HEK293 (cell line): ENCODE measurements around the gene TMEM138.

Source experiments
- CTCF ChIA-PET: fragments of 350-600 bp; formaldehyde crosslinking; extraction: SDS; loops from one replicate; lab custom pipeline; 2021; ENCODE audit warnings: antibody characterized with exemption; lab: Yijun Ruan, JAX
- POLR2A ChIA-PET: fragments of 300-600 bp; formaldehyde crosslinking; extraction: SDS; loops from one replicate; lab custom pipeline; 2020; ENCODE audit warnings: antibody characterized with exemption, inconsistent platforms; lab: Yijun Ruan, JAX
- H3K27ac ChIP-seq: fragments of 200-500 bp; sonication (Bioruptor generic); 2 replicates; pipeline ENCODE4 v1.5.1; 2014; ENCODE audit warnings: low read depth, low read length, control low read depth, inconsistent platforms; ENCODE audit errors: extremely low read depth
- H3K36me3 ChIP-seq, 2 experiments: fragments of 200-500 bp in 1 of 2; sonication (Bioruptor generic) in 1 of 2; 1 replicate in 1 of 2; 2 replicates in 1 of 2; pipeline ENCODE4 v1.5.1; 2014 to 2017; ENCODE audit warnings: inconsistent platforms in 2 of 2, low read length in 2 of 2; ENCODE audit not compliant: control insufficient read depth in 2 of 2, insufficient read depth in 1 of 2
- H3K4me1 ChIP-seq: fragments of 200-500 bp; sonication (Bioruptor generic); 2 replicates; pipeline ENCODE4 v1.5.1; 2014; ENCODE audit warnings: mild to moderate bottlenecking, low read length, inconsistent platforms; ENCODE audit not compliant: control insufficient read depth, insufficient read depth
- H3K4me3 ChIP-seq: 2 replicates; pipeline ENCODE4 v1.5.1; 2011; ENCODE audit warnings: low read depth, mild to moderate bottlenecking, control low read depth, low read length, moderate library complexity
- H3K9me3 ChIP-seq: fragments of 200-500 bp; sonication (Bioruptor generic); 2 replicates; pipeline ENCODE4 v1.5.1; 2014; ENCODE audit warnings: low read depth, low read length, inconsistent platforms; ENCODE audit not compliant: control insufficient read depth, insufficient read depth
- BCL11B ChIP-seq: fragments of 450-650 bp; formaldehyde crosslinking; IDR thresholded peaks from 2 replicates; pipeline ENCODE4 v1.5.1; 2016; ENCODE audit warnings: low read depth, missing biosample characterization, missing genetic modification characterization
- KLF8 ChIP-seq: fragments of 450-650 bp; formaldehyde crosslinking; IDR thresholded peaks from 2 replicates; pipeline ENCODE4 v1.5.1; 2016; ENCODE audit warnings: missing biosample characterization, missing genetic modification characterization
- MYNN ChIP-seq: fragments of 450-650 bp; formaldehyde crosslinking; IDR thresholded peaks from 2 replicates; pipeline ENCODE4 v1.5.1; 2016; ENCODE audit warnings: missing biosample characterization, missing genetic modification characterization, borderline replicate concordance
- SETDB1 ChIP-seq: IDR thresholded peaks from one replicate; pipeline ENCODE4 v1.6.1; 2017; ENCODE audit warnings: mild to moderate bottlenecking, low read length, moderate library complexity, mixed read lengths; ENCODE audit not compliant: insufficient read length
- SP2 ChIP-seq: fragments of 450-650 bp; formaldehyde crosslinking; IDR thresholded peaks from 2 replicates; pipeline ENCODE4 v1.5.1; 2016; ENCODE audit warnings: missing biosample characterization, missing genetic modification characterization
- ZNF10 ChIP-seq: fragments of 450-650 bp; formaldehyde crosslinking; IDR thresholded peaks from 2 replicates; pipeline ENCODE4 v1.5.1; 2017; ENCODE audit warnings: missing biosample characterization, missing genetic modification characterization
- ZNF132 ChIP-seq: fragments of 450-650 bp; formaldehyde crosslinking; IDR thresholded peaks from 2 replicates; pipeline ENCODE4 v1.5.1; 2017; ENCODE audit warnings: missing biosample characterization, missing genetic modification characterization, borderline replicate concordance
- ZNF23 ChIP-seq: fragments of 450-650 bp; formaldehyde crosslinking; IDR thresholded peaks from 2 replicates; pipeline ENCODE4 v1.5.1; 2016; ENCODE audit warnings: missing biosample characterization, missing genetic modification characterization, borderline replicate concordance
- ZNF341 ChIP-seq: fragments of 450-650 bp; formaldehyde crosslinking; IDR thresholded peaks from 2 replicates; pipeline ENCODE4; 2016; ENCODE audit warnings: low read depth, missing biosample characterization, missing genetic modification characterization
- ZNF37A ChIP-seq: fragments of 450-650 bp; IDR thresholded peaks from 2 replicates; pipeline ENCODE4 v1.5.1; 2018; ENCODE audit warnings: missing biosample characterization, missing genetic modification characterization
- ZNF510 ChIP-seq: fragments of 450-650 bp; formaldehyde crosslinking; IDR thresholded peaks from 2 replicates; pipeline ENCODE4 v1.5.1; 2018; ENCODE audit warnings: mild to moderate bottlenecking, missing genetic modification characterization, missing biosample characterization; ENCODE audit not compliant: insufficient replicate concordance
- ZNF529 ChIP-seq: fragments of 450-650 bp; formaldehyde crosslinking; IDR thresholded peaks from 2 replicates; pipeline ENCODE4 v1.5.1; 2017; ENCODE audit warnings: missing genetic modification characterization, missing biosample characterization; ENCODE audit not compliant: insufficient replicate concordance
- ZNF555 ChIP-seq: fragments of 450-650 bp; formaldehyde crosslinking; conservative IDR thresholded peaks from 2 replicates; pipeline ENCODE4 v1.5.1; 2017; ENCODE audit warnings: missing biosample characterization, mild to moderate bottlenecking, missing genetic modification characterization, inconsistent platforms
- ZNF747 ChIP-seq: fragments of 450-650 bp; formaldehyde crosslinking; IDR thresholded peaks from 2 replicates; pipeline ENCODE4 v1.5.1; 2016; ENCODE audit warnings: missing biosample characterization, missing genetic modification characterization
- ZNF792 ChIP-seq: fragments of 450-650 bp; formaldehyde crosslinking; IDR thresholded peaks from 2 replicates; pipeline ENCODE4 v1.5.1; 2016; ENCODE audit warnings: missing biosample characterization, missing genetic modification characterization
- TF ChIP-seq, protein P1 (sequence below): fragments of 450-650 bp; formaldehyde crosslinking; IDR thresholded peaks from 2 replicates; pipeline ENCODE4 v1.5.1; 2016; ENCODE audit warnings: missing biosample characterization, missing genetic modification characterization
- TF ChIP-seq, protein P2 (sequence below): fragments of 450-650 bp; formaldehyde crosslinking; IDR thresholded peaks from 2 replicates; pipeline ENCODE4 v1.5.1; 2016; ENCODE audit warnings: missing biosample characterization, missing genetic modification characterization, borderline replicate concordance
- TF ChIP-seq, protein P3 (sequence below): fragments of 450-650 bp; formaldehyde crosslinking; IDR thresholded peaks from 2 replicates; pipeline ENCODE4 v1.5.1; 2016; ENCODE audit warnings: missing biosample characterization, missing genetic modification characterization
- TF ChIP-seq, protein P4 (sequence below): fragments of 450-650 bp; formaldehyde crosslinking; IDR thresholded peaks from 2 replicates; pipeline ENCODE4 v1.5.1; 2017; ENCODE audit warnings: missing biosample characterization, missing genetic modification characterization
- TF ChIP-seq, protein P5 (sequence below): fragments of 450-650 bp; formaldehyde crosslinking; IDR thresholded peaks from 2 replicates; pipeline ENCODE4 v1.5.1; 2016; ENCODE audit warnings: missing biosample characterization, missing genetic modification characterization

Gene TMEM138

DNA sequence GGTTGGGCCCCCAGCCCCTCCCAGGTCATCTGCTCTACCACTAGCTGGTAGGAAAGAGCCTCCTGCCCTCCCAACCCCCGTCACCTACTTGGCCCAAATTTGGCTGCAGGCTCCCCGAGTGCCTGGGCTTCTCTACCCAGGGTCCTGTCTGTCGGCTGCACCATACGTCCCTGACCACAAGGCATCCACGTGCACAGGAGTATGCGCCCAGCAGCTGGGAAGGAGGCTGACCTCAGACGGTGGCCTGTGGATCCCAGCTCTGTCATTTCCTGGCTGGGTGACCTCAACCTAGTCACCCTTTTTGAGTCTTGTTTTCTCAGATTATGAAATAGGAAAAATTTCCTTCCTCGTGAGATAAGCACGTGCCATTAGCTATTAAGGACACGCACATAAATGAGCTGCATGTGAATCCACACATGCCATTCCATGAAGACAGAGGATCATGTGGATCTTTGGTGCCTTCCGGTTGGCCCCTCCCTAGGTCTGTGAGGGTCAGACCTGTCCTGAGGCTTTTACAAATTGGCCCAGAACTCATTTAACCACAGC is 14.2 kb upstream of the TMEM138 start:
- ChIA-PET POLR2A (interaction anchor here (1.1 to 3.4 kb wide), 3 partner anchors 12 to 13 kb away, joined by 3 to 37 read pairs (median 3); partner anchors contain the start of genes CYB561A3 and TMEM138), CTCF (interaction anchor here (3.2 to 3.4 kb wide), 2 partner anchors 11 to 37 kb away, joined by 12 to 23 read pairs; no protein-coding TSS in a partner anchor)
- H3K4me1 ChIP-seq: no peaks in the 10 kb centered on the region
- H3K9me3 ChIP-seq: no peaks in the 10 kb centered on the region
- H3K36me3 ChIP-seq: peaks cover 0 to 84% of the 10 kb centered on the region in 2 experiments; a peak in 2 of 3 replicates
- H3K4me3 ChIP-seq: no peak overlapping the region
- no peak overlapping the region for H3K27ac ChIP-seq
- TF ChIP-seq SETDB1: no peak
- no peak for TF ChIP-seq ZNF510 (tag by site-specific recombination)
- TF ChIP-seq ZNF529 (tag by site-specific recombination): no peak
- TF ChIP-seq SP2 (tag by site-specific recombination): no peak
- TF ChIP-seq ZNF132 (tag by site-specific recombination): no peak
- no peak for TF ChIP-seq KLF8 (tag by site-specific recombination)
- TF ChIP-seq, protein P1, sequence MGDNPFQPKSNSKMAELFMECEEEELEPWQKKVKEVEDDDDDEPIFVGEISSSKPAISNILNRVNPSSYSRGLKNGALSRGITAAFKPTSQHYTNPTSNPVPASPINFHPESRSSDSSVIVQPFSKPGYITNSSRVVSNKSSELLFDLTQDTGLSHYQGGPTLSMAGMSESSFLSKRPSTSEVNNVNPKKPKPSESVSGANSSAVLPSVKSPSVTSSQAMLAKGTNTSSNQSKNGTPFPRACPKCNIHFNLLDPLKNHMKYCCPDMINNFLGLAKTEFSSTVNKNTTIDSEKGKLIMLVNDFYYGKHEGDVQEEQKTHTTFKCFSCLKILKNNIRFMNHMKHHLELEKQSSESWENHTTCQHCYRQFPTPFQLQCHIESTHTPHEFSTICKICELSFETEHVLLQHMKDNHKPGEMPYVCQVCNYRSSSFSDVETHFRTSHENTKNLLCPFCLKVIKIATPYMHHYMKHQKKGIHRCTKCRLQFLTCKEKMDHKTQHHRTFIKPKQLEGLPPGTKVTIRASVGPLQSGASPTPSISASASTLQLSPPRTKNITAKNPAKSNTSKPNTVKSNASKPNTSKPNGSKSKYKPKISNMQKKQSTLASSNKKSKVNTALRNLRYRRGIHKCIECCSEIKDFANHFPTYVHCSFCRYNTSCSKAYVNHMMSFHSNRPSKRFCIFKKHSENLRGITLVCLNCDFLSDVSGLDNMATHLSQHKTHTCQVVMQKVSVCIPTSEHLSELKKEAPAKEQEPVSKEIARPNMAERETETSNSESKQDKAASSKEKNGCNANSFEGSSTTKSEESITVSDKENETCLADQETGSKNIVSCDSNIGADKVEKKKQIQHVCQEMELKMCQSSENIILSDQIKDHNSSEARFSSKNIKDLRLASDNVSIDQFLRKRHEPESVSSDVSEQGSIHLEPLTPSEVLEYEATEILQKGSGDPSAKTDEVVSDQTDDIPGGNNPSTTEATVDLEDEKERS (tag by site-specific recombination): no peak
- TF ChIP-seq, protein P2, sequence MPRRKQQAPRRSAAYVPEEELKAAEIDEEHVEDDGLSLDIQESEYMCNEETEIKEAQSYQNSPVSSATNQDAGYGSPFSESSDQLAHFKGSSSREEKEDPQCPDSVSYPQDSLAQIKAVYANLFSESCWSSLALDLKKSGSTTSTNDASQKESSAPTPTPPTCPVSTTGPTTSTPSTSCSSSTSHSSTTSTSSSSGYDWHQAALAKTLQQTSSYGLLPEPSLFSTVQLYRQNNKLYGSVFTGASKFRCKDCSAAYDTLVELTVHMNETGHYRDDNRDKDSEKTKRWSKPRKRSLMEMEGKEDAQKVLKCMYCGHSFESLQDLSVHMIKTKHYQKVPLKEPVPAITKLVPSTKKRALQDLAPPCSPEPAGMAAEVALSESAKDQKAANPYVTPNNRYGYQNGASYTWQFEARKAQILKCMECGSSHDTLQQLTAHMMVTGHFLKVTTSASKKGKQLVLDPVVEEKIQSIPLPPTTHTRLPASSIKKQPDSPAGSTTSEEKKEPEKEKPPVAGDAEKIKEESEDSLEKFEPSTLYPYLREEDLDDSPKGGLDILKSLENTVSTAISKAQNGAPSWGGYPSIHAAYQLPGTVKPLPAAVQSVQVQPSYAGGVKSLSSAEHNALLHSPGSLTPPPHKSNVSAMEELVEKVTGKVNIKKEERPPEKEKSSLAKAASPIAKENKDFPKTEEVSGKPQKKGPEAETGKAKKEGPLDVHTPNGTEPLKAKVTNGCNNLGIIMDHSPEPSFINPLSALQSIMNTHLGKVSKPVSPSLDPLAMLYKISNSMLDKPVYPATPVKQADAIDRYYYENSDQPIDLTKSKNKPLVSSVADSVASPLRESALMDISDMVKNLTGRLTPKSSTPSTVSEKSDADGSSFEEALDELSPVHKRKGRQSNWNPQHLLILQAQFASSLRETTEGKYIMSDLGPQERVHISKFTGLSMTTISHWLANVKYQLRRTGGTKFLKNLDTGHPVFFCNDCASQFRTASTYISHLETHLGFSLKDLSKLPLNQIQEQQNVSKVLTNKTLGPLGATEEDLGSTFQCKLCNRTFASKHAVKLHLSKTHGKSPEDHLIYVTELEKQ: no peak
- TF ChIP-seq ZNF23 (tag by site-specific recombination): no peak
- TF ChIP-seq, all 188 proteins: peak for 0

DNA sequence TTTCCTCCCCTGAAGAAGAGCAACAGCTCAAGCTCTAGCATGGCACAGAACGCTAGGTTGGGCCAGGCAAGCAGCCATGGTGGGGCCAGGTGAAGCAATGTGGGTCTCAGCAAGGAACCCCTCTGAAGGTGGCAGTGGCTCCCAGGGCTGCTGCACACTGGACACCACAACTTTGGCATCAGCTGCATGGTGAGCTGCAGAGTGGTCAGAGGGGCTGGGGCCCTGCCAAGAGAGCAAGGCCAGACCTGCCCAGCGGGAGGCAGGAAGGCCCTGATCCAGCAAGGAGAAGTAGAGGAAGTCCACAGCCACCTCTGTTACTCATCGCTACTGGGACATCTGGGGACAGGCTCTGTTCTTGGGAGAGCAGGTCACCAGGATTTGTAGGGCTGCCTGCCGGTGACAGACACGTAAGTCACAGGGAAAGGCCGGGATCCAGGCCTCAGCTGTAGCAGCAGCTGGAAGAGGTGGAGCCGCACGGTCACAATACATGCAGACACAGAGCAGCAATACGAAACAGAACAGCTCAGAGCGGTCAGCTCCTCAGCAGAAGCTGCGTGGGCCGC is 12.9 kb upstream of the TMEM138 start:
- Histone ChIP-seq H3K4me3 (no peak overlapping the region), H3K9me3 (no peaks in the 10 kb centered on the region), H3K36me3 (peaks cover 0 to 84% of the 10 kb centered on the region in 2 experiments; a peak in 2 of 3 replicates), H3K4me1 (no peaks in the 10 kb centered on the region), H3K27ac (no peak overlapping the region)
- TF ChIP-seq ZNF341 (tag by site-specific recombination): no peak
- TF ChIP-seq, protein P3, sequence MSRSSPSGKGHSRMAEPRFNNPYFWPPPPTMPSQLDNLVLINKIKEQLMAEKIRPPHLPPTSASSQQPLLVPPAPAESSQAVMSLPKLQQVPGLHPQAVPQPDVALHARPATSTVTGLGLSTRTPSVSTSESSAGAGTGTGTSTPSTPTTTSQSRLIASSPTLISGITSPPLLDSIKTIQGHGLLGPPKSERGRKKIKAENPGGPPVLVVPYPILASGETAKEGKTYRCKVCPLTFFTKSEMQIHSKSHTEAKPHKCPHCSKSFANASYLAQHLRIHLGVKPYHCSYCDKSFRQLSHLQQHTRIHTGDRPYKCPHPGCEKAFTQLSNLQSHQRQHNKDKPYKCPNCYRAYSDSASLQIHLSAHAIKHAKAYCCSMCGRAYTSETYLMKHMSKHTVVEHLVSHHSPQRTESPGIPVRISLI (tag by site-specific recombination): no peak
- TF ChIP-seq ZNF792 (tag by site-specific recombination): no peak
- no peak for TF ChIP-seq ZNF10
- no peak for TF ChIP-seq MYNN
- TF ChIP-seq, protein P4, sequence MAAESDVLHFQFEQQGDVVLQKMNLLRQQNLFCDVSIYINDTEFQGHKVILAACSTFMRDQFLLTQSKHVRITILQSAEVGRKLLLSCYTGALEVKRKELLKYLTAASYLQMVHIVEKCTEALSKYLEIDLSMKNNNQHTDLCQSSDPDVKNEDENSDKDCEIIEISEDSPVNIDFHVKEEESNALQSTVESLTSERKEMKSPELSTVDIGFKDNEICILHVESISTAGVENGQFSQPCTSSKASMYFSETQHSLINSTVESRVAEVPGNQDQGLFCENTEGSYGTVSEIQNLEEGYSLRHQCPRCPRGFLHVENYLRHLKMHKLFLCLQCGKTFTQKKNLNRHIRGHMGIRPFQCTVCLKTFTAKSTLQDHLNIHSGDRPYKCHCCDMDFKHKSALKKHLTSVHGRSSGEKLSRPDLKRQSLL: no peak
- TF ChIP-seq ZNF555 (tag by site-specific recombination): no peak
- TF ChIP-seq ZNF37A: no peak
- TF ChIP-seq, protein P5, sequence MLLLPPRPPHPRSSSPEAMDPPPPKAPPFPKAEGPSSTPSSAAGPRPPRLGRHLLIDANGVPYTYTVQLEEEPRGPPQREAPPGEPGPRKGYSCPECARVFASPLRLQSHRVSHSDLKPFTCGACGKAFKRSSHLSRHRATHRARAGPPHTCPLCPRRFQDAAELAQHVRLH (tag by site-specific recombination): no peak
- TF ChIP-seq BCL11B (tag by site-specific recombination): no peak
- TF ChIP-seq ZNF747 (tag by site-specific recombination): no peak
- ChIA-PET CTCF (interaction anchor here (0.6 to 3.4 kb wide), 3 partner anchors 13 to 36 kb away, joined by 3 to 23 read pairs (median 12); no protein-coding TSS in a partner anchor), POLR2A (interaction anchor here (1.1 to 3.4 kb wide), 2 partner anchors 11 to 14 kb away, joined by 3 to 37 read pairs; partner anchors contain the start of genes CYB561A3 and TMEM138)
